ENCODE data around the gene RRM2. TPM values are rescaled to one million over a fixed set of nuclear protein-coding genes. Genes with fewer than 3 reads are reported as not detected.
"Not testable (repeated sequence)": the region's sequence is repeated elsewhere in the genome, so short reads cannot be mapped to it uniquely, and the experiment has no call there.

RRM2 gene
- polyA plus RNA-seq, 1 donor = 31.8 TPM

- DNase-seq = no peak
Measured at GRCh38 chr2:10091182-10091888, 31.2 kb upstream of the RRM2 start.

GRCh38 chr2:10091889-10092244 lies 30.7 kb upstream of the RRM2 start:
- not testable (repeated sequence) for DNase-seq

- no peak for DNase-seq
Measured at GRCh38 chr2:10094271-10094814, 28.2 kb upstream of the RRM2 start.

GRCh38 chr2:10095175-10095574 lies 27.4 kb upstream of the RRM2 start:
- no peak for DNase-seq

- no peak for DNase-seq
Measured at GRCh38 chr2:10096641-10097040, 25.9 kb upstream of the RRM2 start.

- DNase-seq = peak; percentile 68
Measured at GRCh38 chr2:10097352-10098148, 25.0 kb upstream of the RRM2 start.

- no peak for DNase-seq
Measured at GRCh38 chr2:10101491-10101890, 21.0 kb upstream of the RRM2 start.

- DNase-seq = no peak
Measured at GRCh38 chr2:10103179-10103578, 19.4 kb upstream of the RRM2 start.

GRCh38 chr2:10104906-10105305 lies 17.6 kb upstream of the RRM2 start:
- not testable (repeated sequence) for DNase-seq

GRCh38 chr2:10109311-10109710 lies 13.2 kb upstream of the RRM2 start:
- DNase-seq = no peak

- DNase-seq = no peak
Measured at GRCh38 chr2:10119027-10119325, 3.6 kb upstream of the RRM2 start.

GRCh38 chr2:10119601-10120157 lies 2.9 kb upstream of the RRM2 start:
- no peak for DNase-seq

- peak; percentile 79 for DNase-seq
Measured at GRCh38 chr2:10120158-10120876, 2.2 kb upstream of the RRM2 start.

GRCh38 chr2:10120877-10121574 lies 1.5 kb upstream of the RRM2 start:
- no peak for DNase-seq

GRCh38 chr2:10123281-10123680 lies 742 bp downstream of the RRM2 start:
- no peak for DNase-seq

GRCh38 chr2:10124538-10125045 lies 2.1 kb downstream of the RRM2 start:
- peak; percentile 69 for DNase-seq

GRCh38 chr2:10125842-10126631 lies 3.5 kb downstream of the RRM2 start:
- DNase-seq = no peak

- DNase-seq = no peak
Measured at GRCh38 chr2:10126632-10127026, 4.1 kb downstream of the RRM2 start.

GRCh38 chr2:10128420-10128819 lies 5.9 kb downstream of the RRM2 start:
- DNase-seq = no peak

- no peak for DNase-seq
Measured at GRCh38 chr2:10129490-10129889, 7.0 kb downstream of the RRM2 start.

GRCh38 chr2:10132043-10132575 lies 9.6 kb downstream of the RRM2 start:
- DNase-seq = no peak
